SK-N-MC (cell line): ENCODE results near the gene MGA.

ENCODE experiments used
- DNase-seq: peaks from one replicate; pipeline ENCODE4 v3.0.0-alpha.2; 2011; ENCODE audit warnings: low read depth, low spot score
- H3K27ac ChIP-seq: fragments of 200-600 bp; sonication (generic); 2 replicates; pipeline ENCODE4 v1.5.1; 2016; ENCODE audit warnings: mixed run types
- H3K36me3 ChIP-seq: fragments of 200-600 bp; sonication (generic); 2 replicates; pipeline ENCODE4 v1.6.1; 2017; ENCODE audit warnings: antibody characterized with exemption, low read length, mixed read lengths; ENCODE audit not compliant: insufficient read depth
- H3K4me3 ChIP-seq: fragments of 200-600 bp; sonication (generic); 2 replicates; pipeline ENCODE4 v1.5.1; 2016
- H3K9ac ChIP-seq: fragments of 200-600 bp; sonication (generic); 2 replicates; pipeline ENCODE4 v1.8.0; 2017; ENCODE audit warnings: mixed run types, mixed read lengths; ENCODE audit not compliant: insufficient read length
- H3K9me3 ChIP-seq: fragments of 200-600 bp; sonication (generic); 2 replicates; pipeline ENCODE4 v1.6.1; 2017; ENCODE audit warnings: low read depth, mild to moderate bottlenecking, antibody characterized with exemption, low read length, moderate library complexity, mixed read lengths
- EZH2 ChIP-seq: fragments of 200-600 bp; sonication (generic); IDR thresholded peaks from one replicate; pipeline ENCODE4 v1.6.1; 2017; ENCODE audit warnings: antibody characterized with exemption
- FOXP2 ChIP-seq: optimal IDR thresholded peaks from 2 replicates; pipeline ENCODE3; 2011; ENCODE audit warnings: mild to moderate bottlenecking, moderate library complexity; ENCODE audit not compliant: insufficient read depth; ENCODE audit errors: extremely low read length, control extremely low read depth
- POLR2AphosphoS5 ChIP-seq: IDR thresholded peaks from 2 replicates; pipeline ENCODE4 v1.6.1; 2012; ENCODE audit warnings: mild to moderate bottlenecking, low read depth, low read length, borderline replicate concordance

Gene MGA

DNA sequence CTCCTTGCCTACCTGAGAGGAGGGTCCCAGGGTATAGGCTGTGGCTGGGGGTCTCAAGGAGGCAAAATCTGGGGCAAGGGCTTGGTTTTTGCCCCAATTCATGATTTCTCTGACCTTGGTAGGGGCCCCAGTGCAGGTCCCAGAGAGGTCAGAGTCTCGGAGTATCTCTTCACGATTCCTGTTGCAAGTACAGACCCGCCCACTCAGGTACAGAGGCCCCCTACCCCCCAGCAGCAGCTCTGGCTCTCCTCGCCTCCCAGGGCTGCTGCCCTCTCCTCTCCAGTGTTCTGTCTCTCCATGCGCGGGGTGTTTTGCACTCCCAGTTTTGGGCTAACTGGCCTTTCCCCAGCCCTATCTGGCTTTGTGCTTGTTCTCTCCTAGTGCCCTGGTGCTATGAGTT is 162.3 kb downstream of the MGA start:
- Histone ChIP-seq H3K36me3 (peaks cover 8% of the 10 kb centered on the region; the same call in 1 of the 2 replicates), H3K9me3 (no peaks in the 10 kb centered on the region), H3K9ac (no peak overlapping the region), H3K4me3 (no peak overlapping the region), H3K27ac (no peak overlapping the region)
- no peak for DNase-seq
- no peak for TF ChIP-seq POLR2AphosphoS5
- TF ChIP-seq EZH2, result no peak
- no peak for TF ChIP-seq FOXP2
